Mesothelial cell of epicardium (in vitro differentiated cells): ENCODE results near the gene PRSS35. TPM values are rescaled to one million over a fixed set of nuclear protein-coding genes. Genes with fewer than 3 reads are reported as not detected.

ENCODE experiments used
- DNase-seq, 2 experiments: peaks; one replicate each; pipeline ENCODE4 v3.0.0; 2021; ENCODE audit warnings: low spot score in 2 of 2; ENCODE audit not compliant: unreplicated experiment in 2 of 2
- H3K27ac Mint-ChIP-seq: 2 replicates; pipeline ENCODE4 v1.8.0; 2021; ENCODE audit warnings: mixed read lengths
- H3K27me3 Mint-ChIP-seq: 2 replicates; pipeline ENCODE4 v1.8.0; 2021; ENCODE audit warnings: low read depth, mixed read lengths
- H3K36me3 Mint-ChIP-seq: 2 replicates; pipeline ENCODE4 v1.8.0; 2021; ENCODE audit warnings: mixed read lengths
- H3K4me1 Mint-ChIP-seq: 2 replicates; pipeline ENCODE4 v1.8.0; 2021; ENCODE audit warnings: mixed read lengths
- H3K4me3 Mint-ChIP-seq: 2 replicates; pipeline ENCODE4 v1.8.0; 2021; ENCODE audit warnings: mild to moderate bottlenecking, moderate library complexity, mixed read lengths
- H3K9me3 Mint-ChIP-seq: 2 replicates; pipeline ENCODE4 v1.8.0; 2021; ENCODE audit warnings: mixed read lengths
- CTCF ChIP-seq: fragments of 200-600 bp; sonication (generic); IDR thresholded peaks from one replicate; pipeline ENCODE4 v1.5.0; 2021; ENCODE audit warnings: antibody characterized with exemption; ENCODE audit not compliant: unreplicated experiment
- total RNA-seq: library from RNA; stranded (reverse); gene quantifications from 3 replicates; pipeline ENCODE4 v1.2.1, GENCODE V29; 2021

Gene PRSS35
- total RNA-seq = 41.4 to 42.2 TPM (median 42.2 TPM) in 3 replicates

- H3K27me3 Mint-ChIP-seq = no peaks in the 10 kb centered on the region
- peaks cover 2% of the 10 kb centered on the region for H3K36me3 Mint-ChIP-seq
- peak; percentile 43 to 69 for DNase-seq
- H3K4me1 Mint-ChIP-seq = peaks cover 48% of the 10 kb centered on the region
- peak within 1 kb of the TSS; percentile 87 for H3K27ac Mint-ChIP-seq
- TF ChIP-seq CTCF = peak; percentile 42
- no peaks in the 10 kb centered on the region for H3K9me3 Mint-ChIP-seq
- peak within 1 kb of the TSS; percentile 80 for H3K4me3 Mint-ChIP-seq
Measured at GRCh38 chr6:83511901-83512681, at the start of gene PRSS35. Gene PRSS35 (plus strand): TSS chr6:83512534. CDS start chr6:83523442, 10,908 bp downstream.

- Mint-ChIP-seq H3K36me3 (peaks cover 2% of the 10 kb centered on the region), H3K4me3 (no peak overlapping the region), H3K27ac (no peak overlapping the region), H3K4me1 (peaks cover 22% of the 10 kb centered on the region), H3K27me3 (no peaks in the 10 kb centered on the region), H3K9me3 (peaks cover 4% of the 10 kb centered on the region)
- no peak for DNase-seq
- TF ChIP-seq CTCF = no peak
Measured at GRCh38 chr6:83463886-83464285, 48.4 kb upstream of the PRSS35 start.

GRCh38 chr6:83464381-83465140 lies 47.8 kb upstream of the PRSS35 start:
- Mint-ChIP-seq H3K27ac (no peak overlapping the region), H3K9me3 (peaks cover 4% of the 10 kb centered on the region)

GRCh38 chr6:83466328-83466727 lies 46.0 kb upstream of the PRSS35 start:
- no peaks in the 10 kb centered on the region for H3K27me3 Mint-ChIP-seq
- DNase-seq = no peak
- H3K4me1 Mint-ChIP-seq = peaks cover 17% of the 10 kb centered on the region
- no peak for TF ChIP-seq CTCF
- H3K9me3 Mint-ChIP-seq = no peaks in the 10 kb centered on the region
- H3K4me3 Mint-ChIP-seq = no peak overlapping the region
- no peak overlapping the region for H3K27ac Mint-ChIP-seq
- no peaks in the 10 kb centered on the region for H3K36me3 Mint-ChIP-seq

More at GRCh38 chr6:83464381-83465140, 47.8 kb upstream of the PRSS35 start:
- Mint-ChIP-seq H3K4me3 (no peak overlapping the region), H3K36me3 (peaks cover 2% of the 10 kb centered on the region), H3K27me3 (no peaks in the 10 kb centered on the region), H3K4me1 (peaks cover 18% of the 10 kb centered on the region)
- no peak for TF ChIP-seq CTCF
- no peak for DNase-seq

- H3K9me3 Mint-ChIP-seq = no peaks in the 10 kb centered on the region
- no peaks in the 10 kb centered on the region for H3K36me3 Mint-ChIP-seq
- H3K27me3 Mint-ChIP-seq = no peaks in the 10 kb centered on the region
- no peak overlapping the region for H3K27ac Mint-ChIP-seq
- H3K4me3 Mint-ChIP-seq = no peak overlapping the region
- H3K4me1 Mint-ChIP-seq = peaks cover 7% of the 10 kb centered on the region
- TF ChIP-seq CTCF = no peak
- DNase-seq = no peak
Measured at GRCh38 chr6:83467620-83468036, 44.7 kb upstream of the PRSS35 start.
